PC-9 (cell line): ENCODE data around the gene DDX55.

ENCODE experiments used
- EZH2 ChIP-seq: fragments of 200-600 bp; sonication (generic); IDR thresholded peaks from 2 replicates; pipeline ENCODE4 v1.8.0; 2017; ENCODE audit warnings: antibody characterized with exemption, low read depth
- TF ChIP-seq, protein P1 (sequence below): fragments of 200-600 bp; sonication (generic); conservative IDR thresholded peaks from 2 replicates; pipeline ENCODE4 v1.6.1; 2017; ENCODE audit warnings: mixed run types, antibody characterized with exemption, mild to moderate bottlenecking, moderate library complexity

DNA sequence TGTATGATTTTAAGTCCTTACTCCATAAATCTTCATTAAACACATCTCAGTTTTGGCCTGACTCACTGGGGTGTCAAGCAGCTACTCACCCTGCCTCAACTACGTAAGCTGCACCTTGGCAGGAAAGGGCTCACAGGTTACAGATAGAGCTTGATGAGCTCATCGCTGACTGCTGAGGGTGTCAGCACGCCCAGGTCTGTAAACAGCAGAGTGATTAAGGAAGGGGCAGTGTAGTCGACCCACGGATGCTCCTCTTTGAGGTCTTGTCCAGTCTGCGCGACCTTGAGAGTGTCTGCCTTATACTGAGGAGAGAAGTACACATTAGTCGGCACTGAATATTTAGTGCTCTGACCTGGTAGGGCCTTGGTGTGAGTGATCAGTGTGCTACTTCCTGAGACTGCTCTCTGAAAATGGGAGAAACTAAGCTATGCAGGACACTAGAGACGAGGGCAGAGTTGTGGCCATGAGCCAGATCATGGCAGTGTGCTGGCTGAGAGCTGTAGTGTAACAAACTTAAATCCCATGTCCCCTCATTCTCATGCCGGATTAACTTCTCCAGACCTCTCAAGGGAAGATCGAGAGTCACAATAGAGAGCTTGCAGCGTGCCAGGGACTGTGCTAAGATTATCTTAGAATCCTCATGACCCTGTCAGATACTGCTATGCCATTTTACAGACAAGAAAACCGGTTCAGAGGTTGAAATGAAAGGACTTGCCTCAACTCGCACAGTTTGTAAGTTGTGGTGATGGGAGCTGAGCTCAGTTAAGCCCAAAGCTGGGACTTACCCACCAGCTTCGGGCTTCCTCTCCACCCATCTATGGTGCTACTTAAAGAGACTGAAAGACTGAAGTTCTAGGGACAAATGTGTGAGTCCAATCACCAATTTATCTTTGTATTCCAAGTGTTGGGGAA is 20.0 kb downstream of the DDX55 start:
- TF ChIP-seq, protein P1, sequence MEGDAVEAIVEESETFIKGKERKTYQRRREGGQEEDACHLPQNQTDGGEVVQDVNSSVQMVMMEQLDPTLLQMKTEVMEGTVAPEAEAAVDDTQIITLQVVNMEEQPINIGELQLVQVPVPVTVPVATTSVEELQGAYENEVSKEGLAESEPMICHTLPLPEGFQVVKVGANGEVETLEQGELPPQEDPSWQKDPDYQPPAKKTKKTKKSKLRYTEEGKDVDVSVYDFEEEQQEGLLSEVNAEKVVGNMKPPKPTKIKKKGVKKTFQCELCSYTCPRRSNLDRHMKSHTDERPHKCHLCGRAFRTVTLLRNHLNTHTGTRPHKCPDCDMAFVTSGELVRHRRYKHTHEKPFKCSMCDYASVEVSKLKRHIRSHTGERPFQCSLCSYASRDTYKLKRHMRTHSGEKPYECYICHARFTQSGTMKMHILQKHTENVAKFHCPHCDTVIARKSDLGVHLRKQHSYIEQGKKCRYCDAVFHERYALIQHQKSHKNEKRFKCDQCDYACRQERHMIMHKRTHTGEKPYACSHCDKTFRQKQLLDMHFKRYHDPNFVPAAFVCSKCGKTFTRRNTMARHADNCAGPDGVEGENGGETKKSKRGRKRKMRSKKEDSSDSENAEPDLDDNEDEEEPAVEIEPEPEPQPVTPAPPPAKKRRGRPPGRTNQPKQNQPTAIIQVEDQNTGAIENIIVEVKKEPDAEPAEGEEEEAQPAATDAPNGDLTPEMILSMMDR: no peak
- no peak for TF ChIP-seq EZH2
